ENCODE results near the gene CBY3. TPM values are rescaled to one million over a fixed set of nuclear protein-coding genes. Genes with fewer than 3 reads are reported as not detected.
A peak's percentile ranks its signal among the peaks of the same experiment; 100 is the strongest.

CBY3 gene
- total and polyA plus RNA-seq, 2 of the 13 experiments (the other 11 are each of a cell fraction or from before 2014, with no cell fraction given) = not detected

- TF ChIP-seq THAP7 (CRISPR knock-in tag; IDR thresholded peaks at IDR 0.05) (no peak), USF2 (IDR thresholded peaks at IDR 0.05; ENCODE audit: low read depth, low read length) (peak; percentile 69), USF2 (CRISPR knock-in tag; IDR thresholded peaks at IDR 0.05; ENCODE audit: borderline replicate concordance) (no peak; the same call in 1 of the 2 replicates), NPAS2 (CRISPR knock-in tag; IDR thresholded peaks at IDR 0.05; ENCODE audit: borderline replicate concordance) (no peak), SKIL (CRISPR knock-in tag; IDR thresholded peaks at IDR 0.05; ENCODE audit: borderline replicate concordance) (no peak), ZNF781 (CRISPR knock-in tag; IDR thresholded peaks at IDR 0.05; ENCODE audit: borderline replicate concordance, not compliant biosample characterization) (no peak), SMARCE1 (IDR thresholded peaks at IDR 0.05; ENCODE audit: borderline replicate concordance) (no peak), ZBTB43 (CRISPR knock-in tag; conservative IDR thresholded peaks at IDR 0.05) (peak; percentile 99), ZNF770 (CRISPR knock-in tag; IDR thresholded peaks at IDR 0.05) (peak; percentile 39; the same call in 1 of the 2 replicates), ZNF703 (CRISPR knock-in tag; IDR thresholded peaks at IDR 0.05; ENCODE audit: borderline replicate concordance) (no peak), ZNF280D (CRISPR knock-in tag; IDR thresholded peaks at IDR 0.05) (peak; percentile 100), ZNF138 (CRISPR knock-in tag; IDR thresholded peaks at IDR 0.05; ENCODE audit: low read depth) (no peak), ARNTL (CRISPR knock-in tag; IDR thresholded peaks at IDR 0.05) (no peak), KMT2B (CRISPR knock-in tag; IDR thresholded peaks at IDR 0.05) (no peak)
Observed at GRCh38 chr5:179680014-179680779, 637 bp downstream of the CBY3 start (continued).

Data from HepG2 (cell line).